Prostate gland (tissue), 2 donors: ENCODE results near the gene CPLX1. TPM values are rescaled to one million over a fixed set of nuclear protein-coding genes. Genes with fewer than 3 reads are reported as not detected.
A peak's percentile ranks its signal among the peaks of the same experiment; 100 is the strongest.

Source experiments
- DNase-seq: peaks from one replicate; pipeline ENCODE4 v3.0.0-alpha.2; 2019; ENCODE audit warnings: low spot score
- H3K27ac ChIP-seq, 2 donors: fragments of 200-600 bp; sonication (generic); 2 replicates each; pipeline ENCODE4 v1.5.1; 2017 to 2019
- H3K27me3 ChIP-seq: fragments of 200-600 bp; sonication (generic); replicated peaks from 2 replicates; pipeline ENCODE4 v1.5.1; 2019; ENCODE audit not compliant: insufficient read depth
- H3K36me3 ChIP-seq, 2 donors: fragments of 200-600 bp; sonication (generic); 1 replicate in 1 of 2; 2 replicates in 1 of 2; pipeline versions ENCODE4 v1.5.1 to v1.8.1; 2017 to 2019
- H3K4me1 ChIP-seq: fragments of 200-600 bp; sonication (generic); replicated peaks from 2 replicates; pipeline ENCODE4 v1.5.1; 2019
- H3K4me3 ChIP-seq, 2 donors: fragments of 200-600 bp; sonication (generic); 2 replicates each; pipeline ENCODE4 v1.5.1; 2017 to 2019
- H3K9me3 ChIP-seq: fragments of 200-600 bp; sonication (generic); 2 replicates; pipeline ENCODE4 v1.5.1; 2017
- CTCF ChIP-seq, 4 experiments: fragments of 200-600 bp in 2 of 4; fragments of 450-650 bp in 2 of 4; sonication (generic) in 2 of 4; IDR thresholded peaks; 1 replicate in 3 of 4; 2 replicates in 1 of 4; pipeline ENCODE4 v1.5.1; 2016 to 2019; ENCODE audit warnings: antibody characterized with exemption in 4 of 4, mild to moderate bottlenecking in 2 of 4, moderate library complexity in 2 of 4
- POLR2A ChIP-seq: fragments of 450-650 bp; IDR thresholded peaks from one replicate; pipeline ENCODE4 v1.6.1; 2016; ENCODE audit warnings: antibody characterized with exemption, mild to moderate bottlenecking
- POLR2AphosphoS5 ChIP-seq: sonication (generic); formaldehyde crosslinking; IDR thresholded peaks from one replicate; pipeline ENCODE4 v1.6.1; 2017; ENCODE audit warnings: antibody characterized with exemption
- WGBS: methylation state at CpG from one replicate; pipeline ENCODE4 v1.1.5; 2018; 5-methylcytosine and 5-hydroxymethylcytosine counted together
- intact Hi-C: fragments of 100-400 bp; cut with DNase I; formaldehyde crosslinking; loops from one replicate; pipeline ENCODE4 v1.14.2; 2022
- total RNA-seq, 2 donors: library from RNA; depleted of rRNA; stranded (reverse); fragments of >200 nt; gene quantifications; one replicate each; pipeline ENCODE4 v1.1.0, GENCODE V29; 2016

The CPLX1 gene
- total RNA-seq, 2 donors from 2014 or later: 2.5 to 4.4 TPM

GRCh38 chr4:793093-793861 lies 32.7 kb downstream of the CPLX1 start:
- no peak for DNase-seq
- no peaks in the 10 kb centered on the region for H3K36me3 ChIP-seq
- peaks cover 6% of the 10 kb centered on the region for H3K4me1 ChIP-seq
- H3K27ac ChIP-seq: no peak overlapping the region
- H3K27me3 ChIP-seq: peaks cover 7% of the 10 kb centered on the region
- TF ChIP-seq POLR2AphosphoS5 (no peak), POLR2A (no peak), CTCF (IDR thresholded peaks at IDR 0.05) (no peak)
- H3K9me3 ChIP-seq: no peaks in the 10 kb centered on the region
- 73% methylated on average over 18 of the region's 19 CpGs for WGBS
- no peak overlapping the region for H3K4me3 ChIP-seq
- intact Hi-C loops: no loop called here

- H3K9me3 ChIP-seq: no peaks in the 10 kb centered on the region
- TF ChIP-seq POLR2A (no peak), POLR2AphosphoS5 (no peak), CTCF (IDR thresholded peaks at IDR 0.05) (no peak)
- WGBS: 34% methylated on average over 17 of the region's 17 CpGs
- H3K27me3 ChIP-seq: peaks cover 7% of the 10 kb centered on the region
- H3K36me3 ChIP-seq: no peaks in the 10 kb centered on the region
- intact Hi-C loops: no loop called here
- no peak overlapping the region for H3K27ac ChIP-seq
- peak overlapping the region; percentile 20 to 24 for H3K4me3 ChIP-seq
- peaks cover 6% of the 10 kb centered on the region for H3K4me1 ChIP-seq
- no peak for DNase-seq
Measured at GRCh38 chr4:792626-793092, 33.3 kb downstream of the CPLX1 start.

- peak overlapping the region in 1 of 2 donors; percentile 29 for H3K27ac ChIP-seq
- peak; percentile 63 for DNase-seq
Measured at GRCh38 chr4:791898-792625, 33.9 kb downstream of the CPLX1 start.

GRCh38 chr4:791252-791897 lies 34.6 kb downstream of the CPLX1 start:
- H3K4me1 ChIP-seq: peaks cover 10% of the 10 kb centered on the region
- no peak for DNase-seq
- H3K36me3 ChIP-seq: no peaks in the 10 kb centered on the region
- no peak overlapping the region for H3K4me3 ChIP-seq
- H3K27ac ChIP-seq: no peak overlapping the region
- H3K9me3 ChIP-seq: no peaks in the 10 kb centered on the region
- H3K27me3 ChIP-seq: peaks cover 7% of the 10 kb centered on the region
- intact Hi-C loops: no loop called here
- TF ChIP-seq POLR2A (no peak), POLR2AphosphoS5 (no peak), CTCF (IDR thresholded peaks at IDR 0.05) (no peak)
- 82% methylated on average over 26 of the region's 29 CpGs for WGBS

More at GRCh38 chr4:791898-792625, 33.9 kb downstream of the CPLX1 start:
- 2% methylated on average over 38 of the region's 50 CpGs for WGBS
- Histone ChIP-seq H3K9me3 (no peaks in the 10 kb centered on the region), H3K36me3 (no peaks in the 10 kb centered on the region), H3K27me3 (peaks cover 7% of the 10 kb centered on the region), H3K4me1 (peaks cover 6% of the 10 kb centered on the region), H3K4me3 (peak overlapping the region; percentile 20 to 24)
- TF ChIP-seq CTCF (IDR thresholded peaks at IDR 0.05) (peak in 1 of 4 experiments; percentile 15), POLR2A (peak; percentile 18), POLR2AphosphoS5 (peak; percentile 39)
- intact Hi-C loops: no loop called here
